Heart left ventricle (tissue), 13 donors: ENCODE measurements around the gene PDRG1.

Experiments used
- POLR2A ChIP-seq, 2 donors: fragments of 450-650 bp; IDR thresholded peaks; one replicate each; pipeline ENCODE4 v1.6.1; 2017; ENCODE audit warnings: antibody characterized with exemption in 2 of 2, mild to moderate bottlenecking in 2 of 2, moderate library complexity in 2 of 2
- TF ChIP-seq, protein P1 (sequence below), 12 donors: fragments of 200-600 bp; sonication (generic) in 4 of 12; IDR thresholded peaks; one replicate each; pipeline versions ENCODE4 v1.5.0 to v1.8.0; 2018 to 2022; ENCODE audit warnings: antibody characterized with exemption in 12 of 12, mild to moderate bottlenecking in 5 of 12
- donor health status: ischemic (EF 13 %, LVEDD 7.1; RV severe dilation, severe dysfunction).
- donor health status: DM: no; HTN: yes; CAD: no.
- donor health status: DM: no; HTN: no; CAD: no.
- donor health status: ischemic (EF 25% LVEDD 6.9; RV normal size, moderate dysfunction).
- donor health status: ischemic (EF 25% LVEDD 5.7; RV mildly dilated, moderate dysfunction).
- donor health status: ischemic (EF 35%, LVEDD 5.7; RV mildly dilated, moderate dysfunction).
- donor health status: nonischemic (EF 11% LVEDD 7.7; RV severe dilation, severe dysfunction).
- donor health status: DM: yes; HTN: yes; CAD: no.
- donor health status: PGD.
- donor health status: ischemic (EF 29% LVEDD 5.4; RV normal size, mild dysfunction).
- donor health status: nonischemic (EF 23%, LVEDD 6.1; RV moderate dilation, normal function).

DNA sequence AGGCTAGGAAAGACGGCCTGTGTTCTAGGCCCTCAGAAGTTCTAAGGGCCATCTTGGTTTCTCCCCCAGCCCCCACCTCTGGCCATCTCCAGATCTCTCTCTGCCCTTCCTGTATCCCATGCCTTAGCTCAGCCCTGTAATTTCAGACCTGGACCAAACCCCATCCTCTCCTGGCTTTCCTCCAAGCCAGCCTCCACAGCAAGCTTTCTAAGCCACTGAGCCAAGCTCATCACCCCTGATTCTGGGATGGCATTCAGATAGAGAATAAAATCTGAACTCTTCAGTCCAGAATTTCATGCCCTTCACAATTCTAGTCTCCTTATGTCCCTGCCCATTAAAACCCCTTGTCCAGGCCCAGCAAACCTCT is 39.5 kb upstream of the PDRG1 start:
- TF ChIP-seq, protein P1, sequence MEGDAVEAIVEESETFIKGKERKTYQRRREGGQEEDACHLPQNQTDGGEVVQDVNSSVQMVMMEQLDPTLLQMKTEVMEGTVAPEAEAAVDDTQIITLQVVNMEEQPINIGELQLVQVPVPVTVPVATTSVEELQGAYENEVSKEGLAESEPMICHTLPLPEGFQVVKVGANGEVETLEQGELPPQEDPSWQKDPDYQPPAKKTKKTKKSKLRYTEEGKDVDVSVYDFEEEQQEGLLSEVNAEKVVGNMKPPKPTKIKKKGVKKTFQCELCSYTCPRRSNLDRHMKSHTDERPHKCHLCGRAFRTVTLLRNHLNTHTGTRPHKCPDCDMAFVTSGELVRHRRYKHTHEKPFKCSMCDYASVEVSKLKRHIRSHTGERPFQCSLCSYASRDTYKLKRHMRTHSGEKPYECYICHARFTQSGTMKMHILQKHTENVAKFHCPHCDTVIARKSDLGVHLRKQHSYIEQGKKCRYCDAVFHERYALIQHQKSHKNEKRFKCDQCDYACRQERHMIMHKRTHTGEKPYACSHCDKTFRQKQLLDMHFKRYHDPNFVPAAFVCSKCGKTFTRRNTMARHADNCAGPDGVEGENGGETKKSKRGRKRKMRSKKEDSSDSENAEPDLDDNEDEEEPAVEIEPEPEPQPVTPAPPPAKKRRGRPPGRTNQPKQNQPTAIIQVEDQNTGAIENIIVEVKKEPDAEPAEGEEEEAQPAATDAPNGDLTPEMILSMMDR (IDR thresholded peaks at IDR 0.05), result no peak
- no peak for TF ChIP-seq POLR2A (IDR thresholded peaks at IDR 0.05)
